ENCODE data around the gene TMC7. TPM values are rescaled to one million over a fixed set of nuclear protein-coding genes. Genes with fewer than 3 reads are reported as not detected.

Gene TMC7
- total and polyA plus RNA-seq, 2 of the 13 experiments (the other 11 are each of a cell fraction or from before 2014, with no cell fraction given) = 1.2 to 5.1 TPM

DNA sequence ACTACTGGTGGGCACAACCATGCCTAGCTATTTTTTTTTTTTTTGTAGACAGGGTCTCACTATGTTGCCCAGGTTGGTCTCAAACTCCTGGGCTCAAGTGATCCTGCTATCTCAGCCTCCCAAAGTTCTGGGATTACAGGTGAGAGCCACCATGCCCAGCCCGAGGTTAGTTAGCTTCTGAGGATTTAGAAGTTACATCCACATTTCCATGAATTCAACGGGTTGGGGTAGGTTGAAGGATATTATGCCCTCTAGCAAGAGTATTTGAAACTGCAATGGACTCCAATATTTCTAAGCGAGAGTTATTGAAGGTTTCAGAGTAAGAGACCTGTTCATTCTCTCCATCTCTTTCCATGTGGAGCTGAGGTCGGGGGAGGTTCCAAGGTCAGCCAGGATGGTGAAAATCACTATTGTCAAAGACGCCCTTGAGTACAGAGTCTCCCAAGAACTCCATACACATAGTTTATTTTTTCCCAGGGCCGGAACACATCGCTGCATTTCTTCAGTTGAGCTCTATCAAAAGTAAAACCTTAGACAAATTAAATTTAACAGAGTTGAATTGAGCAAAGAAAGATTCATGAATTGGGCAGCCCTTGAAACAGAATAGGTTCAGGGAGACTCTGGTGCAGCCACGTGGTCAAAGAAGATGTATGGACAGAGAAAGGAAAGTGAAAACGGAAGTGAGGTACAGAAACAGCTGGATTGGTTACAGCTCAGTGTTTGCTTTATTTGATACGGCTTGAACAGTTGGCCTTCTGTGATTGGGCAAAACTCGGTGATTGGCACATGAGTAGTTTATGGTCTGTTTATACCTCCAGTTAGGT is 111.0 kb downstream of the TMC7 start (continued):
- TF ChIP-seq, protein P1, sequence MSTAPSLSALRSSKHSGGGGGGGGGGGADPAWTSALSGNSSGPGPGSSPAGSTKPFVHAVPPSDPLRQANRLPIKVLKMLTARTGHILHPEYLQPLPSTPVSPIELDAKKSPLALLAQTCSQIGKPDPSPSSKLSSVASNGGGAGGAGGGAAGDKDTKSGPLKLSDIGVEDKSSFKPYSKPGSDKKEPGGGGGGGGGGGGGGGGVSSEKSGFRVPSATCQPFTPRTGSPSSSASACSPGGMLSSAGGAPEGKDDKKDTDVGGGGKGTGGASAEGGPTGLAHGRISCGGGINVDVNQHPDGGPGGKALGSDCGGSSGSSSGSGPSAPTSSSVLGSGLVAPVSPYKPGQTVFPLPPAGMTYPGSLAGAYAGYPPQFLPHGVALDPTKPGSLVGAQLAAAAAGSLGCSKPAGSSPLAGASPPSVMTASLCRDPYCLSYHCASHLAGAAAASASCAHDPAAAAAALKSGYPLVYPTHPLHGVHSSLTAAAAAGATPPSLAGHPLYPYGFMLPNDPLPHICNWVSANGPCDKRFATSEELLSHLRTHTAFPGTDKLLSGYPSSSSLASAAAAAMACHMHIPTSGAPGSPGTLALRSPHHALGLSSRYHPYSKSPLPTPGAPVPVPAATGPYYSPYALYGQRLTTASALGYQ (CRISPR knock-in tag; IDR thresholded peaks at IDR 0.05) = no peak
- TF ChIP-seq, protein P2, sequence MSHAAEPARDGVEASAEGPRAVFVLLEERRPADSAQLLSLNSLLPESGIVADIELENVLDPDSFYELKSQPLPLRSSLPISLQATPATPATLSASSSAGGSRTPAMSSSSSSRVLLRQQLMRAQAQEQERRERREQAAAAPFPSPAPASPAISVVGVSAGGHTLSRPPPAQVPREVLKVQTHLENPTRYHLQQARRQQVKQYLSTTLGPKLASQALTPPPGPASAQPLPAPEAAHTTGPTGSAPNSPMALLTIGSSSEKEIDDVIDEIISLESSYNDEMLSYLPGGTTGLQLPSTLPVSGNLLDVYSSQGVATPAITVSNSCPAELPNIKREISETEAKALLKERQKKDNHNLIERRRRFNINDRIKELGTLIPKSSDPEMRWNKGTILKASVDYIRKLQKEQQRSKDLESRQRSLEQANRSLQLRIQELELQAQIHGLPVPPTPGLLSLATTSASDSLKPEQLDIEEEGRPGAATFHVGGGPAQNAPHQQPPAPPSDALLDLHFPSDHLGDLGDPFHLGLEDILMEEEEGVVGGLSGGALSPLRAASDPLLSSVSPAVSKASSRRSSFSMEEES (CRISPR knock-in tag; IDR thresholded peaks at IDR 0.05) = peak; percentile 63
- TF ChIP-seq MTA3 (CRISPR knock-in tag; IDR thresholded peaks at IDR 0.05) = no peak
- TF ChIP-seq HNRNPUL1 (IDR thresholded peaks at IDR 0.05; ENCODE audit: low read depth, low read length) = no peak
- no peak for TF ChIP-seq CCDC6 (CRISPR knock-in tag; IDR thresholded peaks at IDR 0.05)
- TF ChIP-seq MIER3 (CRISPR knock-in tag; IDR thresholded peaks at IDR 0.05; ENCODE audit: borderline replicate concordance) = no peak
- no peak for TF ChIP-seq ZNF878 (CRISPR knock-in tag; IDR thresholded peaks at IDR 0.05)
- no peak for TF ChIP-seq ZBTB20 (CRISPR knock-in tag; IDR thresholded peaks at IDR 0.05; ENCODE audit: borderline replicate concordance, low read depth)
- TF ChIP-seq, protein P3, sequence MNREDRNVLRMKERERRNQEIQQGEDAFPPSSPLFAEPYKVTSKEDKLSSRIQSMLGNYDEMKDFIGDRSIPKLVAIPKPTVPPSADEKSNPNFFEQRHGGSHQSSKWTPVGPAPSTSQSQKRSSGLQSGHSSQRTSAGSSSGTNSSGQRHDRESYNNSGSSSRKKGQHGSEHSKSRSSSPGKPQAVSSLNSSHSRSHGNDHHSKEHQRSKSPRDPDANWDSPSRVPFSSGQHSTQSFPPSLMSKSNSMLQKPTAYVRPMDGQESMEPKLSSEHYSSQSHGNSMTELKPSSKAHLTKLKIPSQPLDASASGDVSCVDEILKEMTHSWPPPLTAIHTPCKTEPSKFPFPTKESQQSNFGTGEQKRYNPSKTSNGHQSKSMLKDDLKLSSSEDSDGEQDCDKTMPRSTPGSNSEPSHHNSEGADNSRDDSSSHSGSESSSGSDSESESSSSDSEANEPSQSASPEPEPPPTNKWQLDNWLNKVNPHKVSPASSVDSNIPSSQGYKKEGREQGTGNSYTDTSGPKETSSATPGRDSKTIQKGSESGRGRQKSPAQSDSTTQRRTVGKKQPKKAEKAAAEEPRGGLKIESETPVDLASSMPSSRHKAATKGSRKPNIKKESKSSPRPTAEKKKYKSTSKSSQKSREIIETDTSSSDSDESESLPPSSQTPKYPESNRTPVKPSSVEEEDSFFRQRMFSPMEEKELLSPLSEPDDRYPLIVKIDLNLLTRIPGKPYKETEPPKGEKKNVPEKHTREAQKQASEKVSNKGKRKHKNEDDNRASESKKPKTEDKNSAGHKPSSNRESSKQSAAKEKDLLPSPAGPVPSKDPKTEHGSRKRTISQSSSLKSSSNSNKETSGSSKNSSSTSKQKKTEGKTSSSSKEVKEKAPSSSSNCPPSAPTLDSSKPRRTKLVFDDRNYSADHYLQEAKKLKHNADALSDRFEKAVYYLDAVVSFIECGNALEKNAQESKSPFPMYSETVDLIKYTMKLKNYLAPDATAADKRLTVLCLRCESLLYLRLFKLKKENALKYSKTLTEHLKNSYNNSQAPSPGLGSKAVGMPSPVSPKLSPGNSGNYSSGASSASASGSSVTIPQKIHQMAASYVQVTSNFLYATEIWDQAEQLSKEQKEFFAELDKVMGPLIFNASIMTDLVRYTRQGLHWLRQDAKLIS (CRISPR knock-in tag; IDR thresholded peaks at IDR 0.05) = no peak
- TF ChIP-seq ZEB1 (IDR thresholded peaks at IDR 0.05; ENCODE audit: insufficient replicate concordance, low read depth) = no peak
- TF ChIP-seq, protein P4, sequence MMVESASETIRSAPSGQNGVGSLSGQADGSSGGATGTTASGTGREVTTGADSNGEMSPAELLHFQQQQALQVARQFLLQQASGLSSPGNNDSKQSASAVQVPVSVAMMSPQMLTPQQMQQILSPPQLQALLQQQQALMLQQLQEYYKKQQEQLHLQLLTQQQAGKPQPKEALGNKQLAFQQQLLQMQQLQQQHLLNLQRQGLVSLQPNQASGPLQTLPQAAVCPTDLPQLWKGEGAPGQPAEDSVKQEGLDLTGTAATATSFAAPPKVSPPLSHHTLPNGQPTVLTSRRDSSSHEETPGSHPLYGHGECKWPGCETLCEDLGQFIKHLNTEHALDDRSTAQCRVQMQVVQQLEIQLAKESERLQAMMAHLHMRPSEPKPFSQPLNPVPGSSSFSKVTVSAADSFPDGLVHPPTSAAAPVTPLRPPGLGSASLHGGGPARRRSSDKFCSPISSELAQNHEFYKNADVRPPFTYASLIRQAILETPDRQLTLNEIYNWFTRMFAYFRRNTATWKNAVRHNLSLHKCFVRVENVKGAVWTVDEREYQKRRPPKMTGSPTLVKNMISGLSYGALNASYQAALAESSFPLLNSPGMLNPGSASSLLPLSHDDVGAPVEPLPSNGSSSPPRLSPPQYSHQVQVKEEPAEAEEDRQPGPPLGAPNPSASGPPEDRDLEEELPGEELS (CRISPR knock-in tag; IDR thresholded peaks at IDR 0.05) = no peak
- TF ChIP-seq, protein P5, sequence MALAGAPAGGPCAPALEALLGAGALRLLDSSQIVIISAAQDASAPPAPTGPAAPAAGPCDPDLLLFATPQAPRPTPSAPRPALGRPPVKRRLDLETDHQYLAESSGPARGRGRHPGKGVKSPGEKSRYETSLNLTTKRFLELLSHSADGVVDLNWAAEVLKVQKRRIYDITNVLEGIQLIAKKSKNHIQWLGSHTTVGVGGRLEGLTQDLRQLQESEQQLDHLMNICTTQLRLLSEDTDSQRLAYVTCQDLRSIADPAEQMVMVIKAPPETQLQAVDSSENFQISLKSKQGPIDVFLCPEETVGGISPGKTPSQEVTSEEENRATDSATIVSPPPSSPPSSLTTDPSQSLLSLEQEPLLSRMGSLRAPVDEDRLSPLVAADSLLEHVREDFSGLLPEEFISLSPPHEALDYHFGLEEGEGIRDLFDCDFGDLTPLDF (CRISPR knock-in tag; IDR thresholded peaks at IDR 0.05) = no peak
- TF ChIP-seq GFI1 (CRISPR knock-in tag; IDR thresholded peaks at IDR 0.05; ENCODE audit: borderline replicate concordance) = no peak
- TF ChIP-seq MXI1 (IDR thresholded peaks at IDR 0.05; ENCODE audit: borderline replicate concordance, low read depth, low read length) = peak; percentile 93; the same call in 2 of the 3 replicates
- TF ChIP-seq, protein P6, sequence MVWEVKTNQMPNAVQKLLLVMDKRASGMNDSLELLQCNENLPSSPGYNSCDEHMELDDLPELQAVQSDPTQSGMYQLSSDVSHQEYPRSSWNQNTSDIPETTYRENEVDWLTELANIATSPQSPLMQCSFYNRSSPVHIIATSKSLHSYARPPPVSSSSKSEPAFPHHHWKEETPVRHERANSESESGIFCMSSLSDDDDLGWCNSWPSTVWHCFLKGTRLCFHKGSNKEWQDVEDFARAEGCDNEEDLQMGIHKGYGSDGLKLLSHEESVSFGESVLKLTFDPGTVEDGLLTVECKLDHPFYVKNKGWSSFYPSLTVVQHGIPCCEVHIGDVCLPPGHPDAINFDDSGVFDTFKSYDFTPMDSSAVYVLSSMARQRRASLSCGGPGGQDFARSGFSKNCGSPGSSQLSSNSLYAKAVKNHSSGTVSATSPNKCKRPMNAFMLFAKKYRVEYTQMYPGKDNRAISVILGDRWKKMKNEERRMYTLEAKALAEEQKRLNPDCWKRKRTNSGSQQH (CRISPR knock-in tag; IDR thresholded peaks at IDR 0.05; ENCODE audit: low read depth) = 0 out of 2 replicates have a peak, but pooled peaks have one; percentile 60
